HG02852 (cell line): ENCODE measurements around the gene DNAJC16.
"Not testable (repeated sequence)": the region's sequence is repeated elsewhere in the genome, so short reads cannot be mapped to it uniquely, and the experiment has no call there.

Experiments used
- ATAC-seq: cut with Tn5 transposase; IDR thresholded peaks from one replicate; pipeline ENCODE4 v1.9.1; 2021; ENCODE audit warnings: mild to moderate bottlenecking, moderate library complexity; ENCODE audit not compliant: unreplicated experiment

DNAJC16 gene

GRCh38 chr1:15506831-15507230 lies 19.8 kb upstream of the DNAJC16 start:
- no peak for ATAC-seq

GRCh38 chr1:15507278-15507677 lies 19.4 kb upstream of the DNAJC16 start:
- no peak for ATAC-seq

- no peak for ATAC-seq
Observed at GRCh38 chr1:15508700-15509487, 17.8 kb upstream of the DNAJC16 start.

GRCh38 chr1:15509586-15509985 lies 17.1 kb upstream of the DNAJC16 start:
- no peak for ATAC-seq

- ATAC-seq: no peak
Observed at GRCh38 chr1:15510611-15511405, 15.8 kb upstream of the DNAJC16 start.

- no peak for ATAC-seq
Observed at GRCh38 chr1:15513192-15513591, 13.5 kb upstream of the DNAJC16 start.

- ATAC-seq: no peak
Observed at GRCh38 chr1:15513919-15514318, 12.7 kb upstream of the DNAJC16 start.

- not testable (repeated sequence) for ATAC-seq
Observed at GRCh38 chr1:15514557-15514956, 12.1 kb upstream of the DNAJC16 start.

GRCh38 chr1:15515022-15515663 lies 11.5 kb upstream of the DNAJC16 start:
- ATAC-seq: no peak

- ATAC-seq: no peak
Observed at GRCh38 chr1:15519625-15520024, 7.0 kb upstream of the DNAJC16 start.

GRCh38 chr1:15521206-15521906 lies 5.3 kb upstream of the DNAJC16 start:
- not testable (repeated sequence) for ATAC-seq

- no peak for ATAC-seq
Observed at GRCh38 chr1:15522551-15522950, 4.1 kb upstream of the DNAJC16 start.

- no peak for ATAC-seq
Observed at GRCh38 chr1:15523104-15524020, 3.3 kb upstream of the DNAJC16 start.

- ATAC-seq: no peak
Observed at GRCh38 chr1:15524021-15524282, 2.7 kb upstream of the DNAJC16 start, which contains the start of gene CASP9. TSS of gene CASP9 (minus strand) at chr1:15524215. CDS start at chr1:15524200, 15 bp downstream.

GRCh38 chr1:15524283-15525049 lies 2.2 kb upstream of the DNAJC16 start:
- peak; percentile 36 for ATAC-seq

- ATAC-seq: no peak
Observed at GRCh38 chr1:15525050-15526020, 1.3 kb upstream of the DNAJC16 start.

- no peak for ATAC-seq
Observed at GRCh38 chr1:15526021-15526489, 593 bp upstream of the DNAJC16 start.

GRCh38 chr1:15531003-15531402 lies 4.4 kb downstream of the DNAJC16 start:
- ATAC-seq: no peak
